Measurements from ENCODE around the gene HSPA1L.
"Not testable (repeated sequence)": the region's sequence is repeated elsewhere in the genome, so short reads cannot be mapped to it uniquely, and the experiment has no call there.

HSPA1L gene

GRCh38 chr6:31860349-31860748 is 45.3 kb upstream of the HSPA1L start:
- in situ Hi-C loops (cut with MboI; ENCODE audit: low pct_unique_long_range_greater_than_20kb, low sequenced_read_pairs, unreplicated experiment) = no loop called here
- no peak for TF ChIP-seq CTCF (IDR thresholded peaks at IDR 0.05; ENCODE audit: extremely low read depth, insufficient read depth, missing control alignments)
- DNase-seq (ENCODE audit: low spot score) = no peak

GRCh38 chr6:31859923-31860322 is 44.8 kb upstream of the HSPA1L start:
- TF ChIP-seq CTCF (IDR thresholded peaks at IDR 0.05; ENCODE audit: extremely low read depth, insufficient read depth, missing control alignments) = no peak
- DNase-seq (ENCODE audit: low spot score) = no peak
- in situ Hi-C loops (cut with MboI; ENCODE audit: low pct_unique_long_range_greater_than_20kb, low sequenced_read_pairs, unreplicated experiment) = no loop called here

- no peak for TF ChIP-seq CTCF (IDR thresholded peaks at IDR 0.05; ENCODE audit: extremely low read depth, insufficient read depth, missing control alignments)
- no peak for DNase-seq (ENCODE audit: low spot score)
- in situ Hi-C loops (cut with MboI; ENCODE audit: low pct_unique_long_range_greater_than_20kb, low sequenced_read_pairs, unreplicated experiment) = no loop called here
Measured at GRCh38 chr6:31858707-31859106, 43.6 kb upstream of the HSPA1L start.

GRCh38 chr6:31857774-31858173 is 42.7 kb upstream of the HSPA1L start:
- in situ Hi-C loops (cut with MboI; ENCODE audit: low pct_unique_long_range_greater_than_20kb, low sequenced_read_pairs, unreplicated experiment); DNase-seq (ENCODE audit: low spot score): not testable (repeated sequence)

GRCh38 chr6:31851980-31852718 is 37.1 kb upstream of the HSPA1L start:
- in situ Hi-C loops (cut with MboI; ENCODE audit: low pct_unique_long_range_greater_than_20kb, low sequenced_read_pairs, unreplicated experiment); DNase-seq (ENCODE audit: low spot score): not testable (repeated sequence)

- no peak for TF ChIP-seq CTCF (IDR thresholded peaks at IDR 0.05; ENCODE audit: extremely low read depth, insufficient read depth, missing control alignments)
- in situ Hi-C loops (cut with MboI; ENCODE audit: low pct_unique_long_range_greater_than_20kb, low sequenced_read_pairs, unreplicated experiment) = no loop called here
- no peak for DNase-seq (ENCODE audit: low spot score)
Measured at GRCh38 chr6:31851485-31851832, 36.4 kb upstream of the HSPA1L start.

GRCh38 chr6:31850765-31851484 is 35.8 kb upstream of the HSPA1L start:
- in situ Hi-C loops (cut with MboI; ENCODE audit: low pct_unique_long_range_greater_than_20kb, low sequenced_read_pairs, unreplicated experiment) = no loop called here
- DNase-seq (ENCODE audit: low spot score) = no peak
- TF ChIP-seq CTCF (IDR thresholded peaks at IDR 0.05; ENCODE audit: extremely low read depth, insufficient read depth, missing control alignments) = no peak

All from GM13977 (cell line).